Embryonic facial prominence (tissue), 1 donor: Measurements from ENCODE around the gene STX19.
"Not testable (repeated sequence)": the region's sequence is repeated elsewhere in the genome, so short reads cannot be mapped to it uniquely, and the experiment has no call there.

Source experiments
- DNase-seq: peaks from one replicate; pipeline ENCODE4 v3.0.0-alpha.2; 2016; ENCODE audit errors: extremely low spot score

The STX19 gene

DNA sequence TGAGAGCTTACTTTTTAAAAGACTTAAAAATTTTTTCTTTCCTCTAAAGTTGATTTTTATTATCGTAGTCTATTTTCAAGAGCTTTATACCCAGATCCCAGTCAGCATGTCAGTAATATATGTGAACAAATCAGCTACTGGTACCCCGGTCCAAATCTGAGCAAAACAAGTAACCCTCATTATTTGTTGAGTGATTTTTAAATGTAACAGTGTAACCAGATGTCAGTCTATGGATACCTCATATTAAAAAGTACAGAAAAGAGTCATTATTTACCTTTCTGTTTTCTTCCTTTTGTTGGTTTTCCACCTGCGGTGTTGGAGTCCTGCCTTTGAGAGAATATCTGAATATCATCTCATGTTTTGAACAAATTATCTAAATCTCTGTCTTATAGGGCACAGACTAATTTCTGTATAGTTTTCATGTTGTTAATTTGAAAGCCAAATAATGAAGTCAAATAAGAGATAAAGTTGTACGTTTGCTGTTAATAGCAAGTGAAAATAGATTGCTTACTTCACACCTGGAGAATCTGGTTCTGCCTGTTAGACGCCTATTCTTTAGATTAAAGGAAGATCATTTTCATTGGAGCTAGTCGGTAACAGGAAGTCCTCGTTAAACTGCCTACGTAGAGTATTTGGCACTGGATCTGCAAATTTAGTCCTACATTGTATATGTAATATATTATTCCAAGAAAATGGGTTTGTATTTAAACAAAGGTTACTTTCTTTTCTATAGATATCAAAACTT is at the start of gene STX19:
STX19 (minus strand) TSS at position 505 of the 745 bp plus-strand sequence. CDS start 13,328 bp downstream, outside the sequence.
- peak; percentile 34 for DNase-seq

GRCh38 chr3:94076055-94076454 is 47.7 kb upstream of the STX19 start:
- DNase-seq = no peak

GRCh38 chr3:94071713-94072284 is 43.4 kb upstream of the STX19 start:
- DNase-seq = no peak

GRCh38 chr3:94070341-94070911 is 42.0 kb upstream of the STX19 start:
- no peak for DNase-seq

GRCh38 chr3:94069194-94069813 is 40.9 kb upstream of the STX19 start:
- no peak for DNase-seq

DNA sequence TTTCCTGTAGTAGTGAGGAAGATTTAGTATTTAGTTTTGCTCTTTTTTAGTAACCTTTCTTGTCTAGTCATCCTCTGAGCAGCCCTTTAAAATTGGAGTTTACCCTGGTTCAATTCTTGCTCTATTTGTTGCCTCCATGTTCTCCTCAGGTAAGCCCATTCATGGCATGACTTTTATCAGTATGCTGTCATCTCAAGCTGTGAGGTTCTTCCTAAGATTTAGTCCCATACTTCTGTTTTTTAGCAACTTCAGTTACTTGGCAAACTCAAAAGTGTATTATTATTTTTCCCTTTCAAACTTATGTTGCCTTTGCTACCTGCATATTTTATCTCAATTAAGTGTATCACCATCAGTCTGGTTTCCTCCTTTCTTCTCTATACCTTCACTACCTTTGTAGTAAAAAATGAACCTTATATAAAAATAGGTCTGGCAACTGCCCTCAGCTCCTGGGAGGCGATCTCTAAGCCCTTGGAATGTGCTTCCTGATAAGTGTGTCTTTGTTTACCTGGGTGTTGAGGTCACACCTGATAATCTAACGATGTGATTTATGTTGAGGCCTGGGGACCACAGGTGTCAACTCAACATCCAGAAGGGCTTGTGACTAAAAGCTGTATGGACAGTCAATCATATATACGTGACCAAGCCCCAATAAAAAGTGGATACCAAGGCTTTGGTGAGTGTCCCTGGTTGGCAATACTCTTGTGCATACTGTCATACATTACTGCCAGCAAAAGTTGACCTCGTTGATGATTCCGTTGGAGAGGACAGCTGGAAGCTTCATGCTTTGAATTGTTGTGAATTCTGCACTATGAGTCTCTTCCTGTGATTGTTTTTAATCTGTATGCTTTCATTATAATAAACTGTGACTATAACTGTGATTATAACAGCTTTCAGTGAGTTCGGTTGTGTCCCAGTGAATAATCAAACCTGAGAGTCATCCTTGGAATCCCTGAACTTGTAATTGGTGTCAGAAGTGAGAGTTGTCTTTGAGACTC is 38.4 kb upstream of the STX19 start:
- DNase-seq = no peak

GRCh38 chr3:94065819-94066480 is 37.6 kb upstream of the STX19 start:
- DNase-seq = no peak

DNA sequence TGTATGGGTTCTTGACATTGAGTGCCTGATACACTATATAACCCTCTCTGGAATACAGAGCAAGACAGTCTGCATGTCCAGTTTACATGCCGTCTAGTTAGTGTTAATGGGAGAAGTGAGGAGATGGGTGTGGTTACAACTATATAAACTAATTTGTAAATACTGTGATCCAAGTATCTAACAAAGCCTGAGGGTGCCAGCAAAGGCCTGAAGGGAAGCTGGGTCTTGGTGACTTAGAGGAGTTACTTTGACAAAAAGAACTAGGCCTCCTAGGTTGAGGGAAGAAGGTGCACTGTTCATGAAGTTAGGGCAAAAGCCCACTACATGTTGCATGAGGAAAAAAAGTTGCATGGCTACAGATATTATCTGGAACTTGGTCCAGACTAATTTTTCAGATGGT is 36.7 kb upstream of the STX19 start:
- DNase-seq = no peak

DNA sequence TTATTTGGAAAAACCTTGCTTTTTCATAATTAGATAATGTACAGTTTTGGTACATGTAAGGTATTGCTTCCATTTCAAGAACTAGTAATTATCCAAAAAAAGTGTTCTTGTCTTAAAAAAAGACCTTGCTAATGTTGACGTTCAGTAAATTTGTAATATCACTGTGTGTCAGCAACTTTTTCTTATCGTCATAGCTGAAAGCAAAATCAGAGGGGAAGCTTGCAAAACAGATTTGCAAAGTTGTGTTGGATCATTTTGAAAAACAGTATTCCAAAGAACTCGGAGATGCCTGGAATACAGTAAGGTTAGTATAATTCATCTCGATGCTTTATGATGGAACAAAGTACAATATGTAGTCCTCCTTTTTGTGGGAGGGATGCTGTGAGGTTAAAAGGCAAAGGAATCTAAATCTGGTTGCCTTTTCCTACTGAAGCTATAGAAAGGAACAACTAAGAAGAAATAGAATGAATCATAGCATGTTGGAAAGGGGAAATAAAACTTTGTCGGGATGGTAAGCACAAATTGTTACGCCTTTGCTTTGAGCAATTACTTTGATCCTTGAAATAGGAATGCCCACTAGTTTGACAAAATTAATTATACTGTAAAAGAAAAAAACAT is 36.0 kb upstream of the STX19 start:
- no peak for DNase-seq

GRCh38 chr3:94063496-94064119 is 35.2 kb upstream of the STX19 start:
- no peak for DNase-seq

- DNase-seq = peak; percentile 92
Observed at GRCh38 chr3:94062513-94063404, 34.4 kb upstream of the STX19 start, which contains the start of the genes DHFR2 and NSUN3. Gene DHFR2 (minus strand): TSS chr3:94062916. CDS start chr3:94061511, 1,405 bp downstream. Gene NSUN3 (plus strand): TSS chr3:94063061. CDS start chr3:94063127, 66 bp downstream.

DNA sequence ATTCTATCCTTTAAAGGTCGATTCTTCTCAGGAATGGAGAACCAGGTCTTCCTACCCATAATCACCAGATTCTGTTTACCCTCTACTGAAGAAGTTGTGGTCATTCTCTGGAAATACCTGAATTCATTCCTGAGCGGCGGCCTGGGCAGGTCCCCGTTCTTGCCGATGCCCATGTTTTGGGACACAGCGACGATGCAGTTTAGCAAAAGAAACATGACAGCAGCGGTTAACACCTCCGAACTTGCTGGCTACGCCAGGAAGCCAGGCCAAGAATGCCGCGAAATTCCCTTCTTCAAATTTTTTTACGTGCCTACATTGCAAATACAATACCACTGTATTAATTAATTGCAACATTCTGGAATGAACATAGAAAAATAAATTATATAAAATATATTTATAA is 32.9 kb upstream of the STX19 start:
- DNase-seq = no peak

DNA sequence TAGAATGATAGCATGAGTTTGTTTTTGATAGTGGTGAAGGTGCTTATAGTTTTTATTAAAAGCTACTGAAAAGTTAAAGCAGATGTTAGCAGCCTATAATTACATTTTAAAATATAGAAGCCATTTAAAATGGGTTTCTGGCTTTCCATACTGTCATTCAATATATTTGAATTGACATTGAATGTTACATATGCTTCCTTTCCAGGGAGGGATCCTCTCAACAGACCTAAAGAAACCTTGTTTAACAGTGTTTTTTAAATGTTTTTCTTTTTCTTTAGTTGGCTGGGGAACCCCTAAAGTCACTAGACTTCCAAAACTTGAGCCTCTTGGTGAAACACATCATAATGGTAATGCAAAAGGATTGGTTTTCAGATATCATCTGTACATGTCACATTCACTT is 22.1 kb upstream of the STX19 start:
- DNase-seq = no peak

- DNase-seq = no peak
Observed at GRCh38 chr3:94049267-94049666, 20.9 kb upstream of the STX19 start.

DNA sequence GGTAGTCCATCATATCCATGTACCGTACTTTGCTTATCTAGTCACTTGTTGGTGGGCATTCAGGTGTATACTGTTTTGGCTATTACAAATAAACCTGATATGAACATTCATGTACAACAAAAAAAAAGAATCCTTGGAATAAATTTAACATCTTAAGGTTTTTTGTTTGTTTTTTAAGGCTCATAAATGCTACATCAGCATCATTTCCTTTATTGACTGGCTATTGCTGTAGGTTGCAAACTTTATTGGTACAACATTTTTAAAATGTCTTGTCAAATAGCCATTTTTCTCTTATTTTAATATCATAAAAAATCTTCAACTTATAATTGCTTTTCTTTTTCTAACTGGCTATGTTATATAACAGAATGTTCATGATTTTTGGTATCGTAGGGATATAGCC is 18.1 kb upstream of the STX19 start:
- no peak for DNase-seq

- not testable (repeated sequence) for DNase-seq
Observed at GRCh38 chr3:94044100-94044936, 15.9 kb upstream of the STX19 start.

DNA sequence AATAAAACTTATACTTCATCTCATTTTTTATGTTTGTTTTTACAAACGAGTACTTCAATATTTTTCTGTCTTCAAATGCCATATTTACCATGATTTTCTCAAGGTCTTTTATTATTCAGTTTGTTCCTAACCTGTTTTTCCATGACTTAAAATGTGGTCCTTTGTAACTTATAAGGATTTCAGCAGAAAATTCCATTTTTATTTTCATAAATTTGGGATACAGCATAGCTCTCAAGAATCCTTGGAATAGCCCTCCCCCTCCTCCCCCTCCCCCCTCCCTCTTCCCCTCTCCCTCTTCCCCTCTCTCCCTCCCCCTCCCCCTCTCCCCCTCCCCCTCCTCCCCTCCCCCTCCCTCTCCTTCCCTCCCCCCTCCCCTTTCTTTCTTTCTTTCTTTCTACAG is 14.9 kb upstream of the STX19 start:
- DNase-seq = no peak
